RPMI8226 (cell line): ENCODE data around the gene THEM5.
"Not testable (repeated sequence)": the region's sequence is repeated elsewhere in the genome, so short reads cannot be mapped to it uniquely, and the experiment has no call there.

Source experiments
- DNase-seq: peaks from one replicate; pipeline ENCODE4 v3.0.0-alpha.2; 2015

The THEM5 gene

GRCh38 chr1:151853411-151853943 is at the start of gene THEM5:
THEM5 (minus strand) TSS chr1:151853712; CDS start chr1:151853565, 147 bp downstream.
- peak; percentile 42 for DNase-seq

GRCh38 chr1:151902858-151903257 is 49.3 kb upstream of the THEM5 start:
- no peak for DNase-seq

- DNase-seq = not testable (repeated sequence)
Observed at GRCh38 chr1:151900804-151901203, 47.3 kb upstream of the THEM5 start.

GRCh38 chr1:151898519-151898991 is 45.0 kb upstream of the THEM5 start:
- DNase-seq = peak; percentile 28

- DNase-seq = no peak
Observed at GRCh38 chr1:151897991-151898431, 44.5 kb upstream of the THEM5 start.

GRCh38 chr1:151893176-151893924 is 39.8 kb upstream of the THEM5 start:
- DNase-seq = no peak

GRCh38 chr1:151892190-151892589 is 38.7 kb upstream of the THEM5 start:
- DNase-seq = no peak

GRCh38 chr1:151891512-151891911 is 38.0 kb upstream of the THEM5 start:
- DNase-seq = no peak

GRCh38 chr1:151888972-151889570 is 35.6 kb upstream of the THEM5 start:
- DNase-seq = peak; percentile 29

GRCh38 chr1:151887028-151887427 is 33.5 kb upstream of the THEM5 start:
- DNase-seq = no peak

- no peak for DNase-seq
Observed at GRCh38 chr1:151885479-151885878, 32.0 kb upstream of the THEM5 start.

- not testable (repeated sequence) for DNase-seq
Observed at GRCh38 chr1:151884879-151885278, 31.4 kb upstream of the THEM5 start.

GRCh38 chr1:151884445-151884844 is 30.9 kb upstream of the THEM5 start:
- not testable (repeated sequence) for DNase-seq

- DNase-seq = not testable (repeated sequence)
Observed at GRCh38 chr1:151883898-151884297, 30.4 kb upstream of the THEM5 start.

GRCh38 chr1:151882918-151883317 is 29.4 kb upstream of the THEM5 start:
- DNase-seq = not testable (repeated sequence)

- DNase-seq = no peak
Observed at GRCh38 chr1:151882466-151882865, 29.0 kb upstream of the THEM5 start.

- DNase-seq = no peak
Observed at GRCh38 chr1:151881479-151881878, 28.0 kb upstream of the THEM5 start.

- DNase-seq = no peak
Observed at GRCh38 chr1:151875419-151876097, 22.0 kb upstream of the THEM5 start.

- DNase-seq = not testable (repeated sequence)
Observed at GRCh38 chr1:151872776-151873175, 19.3 kb upstream of the THEM5 start.

- no peak for DNase-seq
Observed at GRCh38 chr1:151871284-151872030, 17.9 kb upstream of the THEM5 start.

GRCh38 chr1:151868486-151868885 is 15.0 kb upstream of the THEM5 start:
- no peak for DNase-seq

GRCh38 chr1:151867765-151868411 is 14.4 kb upstream of the THEM5 start:
- DNase-seq = no peak
